ENCODE results near the gene PCDH9.

PCDH9 gene

GRCh38 chr13:67158903-67159302, 71.2 kb downstream of the PCDH9 start:
- no peak for DNase-seq

GRCh38 chr13:67156723-67157060, 73.4 kb downstream of the PCDH9 start:
- no peak for DNase-seq

- no peak for DNase-seq
Observed at GRCh38 chr13:67155898-67156722, 74.0 kb downstream of the PCDH9 start.

- no peak for DNase-seq
Observed at GRCh38 chr13:67152085-67152484, 78.1 kb downstream of the PCDH9 start.

- DNase-seq: no peak
Observed at GRCh38 chr13:67151652-67152051, 78.5 kb downstream of the PCDH9 start.

- no peak for DNase-seq
Observed at GRCh38 chr13:67150608-67151007, 79.5 kb downstream of the PCDH9 start.

GRCh38 chr13:67148161-67148571, 82.0 kb downstream of the PCDH9 start:
- no peak for DNase-seq

GRCh38 chr13:67147342-67148133, 82.6 kb downstream of the PCDH9 start:
- no peak for DNase-seq

- no peak for DNase-seq
Observed at GRCh38 chr13:67146523-67147130, 83.5 kb downstream of the PCDH9 start.

GRCh38 chr13:67145950-67146349, 84.2 kb downstream of the PCDH9 start:
- DNase-seq: no peak

GRCh38 chr13:67143544-67144115, 86.5 kb downstream of the PCDH9 start:
- DNase-seq: no peak

- no peak for DNase-seq
Observed at GRCh38 chr13:67140006-67140405, 90.1 kb downstream of the PCDH9 start.

- no peak for DNase-seq
Observed at GRCh38 chr13:67139551-67139950, 90.6 kb downstream of the PCDH9 start.

GRCh38 chr13:67138970-67139369, 91.2 kb downstream of the PCDH9 start:
- no peak for DNase-seq

- no peak for DNase-seq
Observed at GRCh38 chr13:67137044-67137735, 92.9 kb downstream of the PCDH9 start.

- DNase-seq: no peak
Observed at GRCh38 chr13:67136157-67136556, 94.0 kb downstream of the PCDH9 start.

GRCh38 chr13:67135356-67135755, 94.8 kb downstream of the PCDH9 start:
- DNase-seq: no peak

- peak; percentile 59 for DNase-seq
Observed at GRCh38 chr13:67134417-67135129, 95.6 kb downstream of the PCDH9 start.

GRCh38 chr13:67133476-67133875, 96.7 kb downstream of the PCDH9 start:
- no peak for DNase-seq

- no peak for DNase-seq
Observed at GRCh38 chr13:67131393-67131792, 98.7 kb downstream of the PCDH9 start.

- no peak for DNase-seq
Observed at GRCh38 chr13:67130444-67130843, 99.7 kb downstream of the PCDH9 start.

GRCh38 chr13:67128136-67128535, 102.0 kb downstream of the PCDH9 start:
- DNase-seq: no peak
